Hematopoietic multipotent progenitor cell treated with erythropoietin and hydrocortisone succinate and interleukin-3 and kit ligand, for 17 days (in vitro differentiated cells): Measurements from ENCODE around the gene TSPAN2.

Experiments
- DNase-seq: peaks from one replicate; pipeline ENCODE4 v3.0.0-alpha.2; 2015; ENCODE audit warnings: low spot score

TSPAN2 gene

DNA sequence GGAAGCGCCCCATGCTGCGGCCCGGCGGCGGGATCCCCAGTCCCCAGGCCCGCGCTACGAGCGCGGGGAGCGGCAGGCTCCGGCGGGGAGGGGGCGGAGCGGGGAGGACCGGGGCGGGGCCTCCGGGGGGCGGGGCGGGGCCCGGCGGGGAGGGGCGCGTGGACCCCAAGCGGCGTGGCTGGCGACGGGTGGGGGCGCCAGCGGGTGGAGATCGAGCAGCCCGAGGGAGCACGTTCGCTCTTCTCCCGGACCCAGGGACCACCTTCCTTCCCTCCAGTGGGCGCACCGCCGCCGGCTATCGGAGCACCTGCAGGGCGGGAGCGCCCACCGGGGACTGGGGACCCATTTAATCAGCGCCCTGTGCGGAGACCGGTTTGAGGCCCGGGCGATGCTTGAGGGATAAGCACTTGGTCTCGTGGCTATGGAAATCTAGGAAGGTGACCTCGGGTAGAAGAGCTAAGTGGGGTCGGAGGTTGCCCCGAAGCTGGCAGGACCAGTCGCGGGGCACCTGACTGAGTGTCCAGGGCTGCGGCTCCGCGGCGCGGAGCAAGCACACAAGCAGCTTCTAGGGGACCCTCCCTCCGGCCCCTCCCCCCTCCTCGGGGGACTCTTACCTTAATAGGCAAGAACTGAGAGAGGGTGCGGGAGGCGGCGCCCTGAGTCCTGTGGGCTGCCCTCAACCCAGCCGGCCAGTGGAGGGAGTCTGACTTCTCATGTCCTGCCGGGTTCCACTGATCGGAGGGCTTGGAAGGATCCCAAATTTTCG lies at the start of gene TSPAN2:
Gene TSPAN2, minus strand, starts transcription at position 84 of the 766 bp plus-strand sequence. Its CDS starts 71 bp downstream, at position 13.
- no peak for DNase-seq

DNA sequence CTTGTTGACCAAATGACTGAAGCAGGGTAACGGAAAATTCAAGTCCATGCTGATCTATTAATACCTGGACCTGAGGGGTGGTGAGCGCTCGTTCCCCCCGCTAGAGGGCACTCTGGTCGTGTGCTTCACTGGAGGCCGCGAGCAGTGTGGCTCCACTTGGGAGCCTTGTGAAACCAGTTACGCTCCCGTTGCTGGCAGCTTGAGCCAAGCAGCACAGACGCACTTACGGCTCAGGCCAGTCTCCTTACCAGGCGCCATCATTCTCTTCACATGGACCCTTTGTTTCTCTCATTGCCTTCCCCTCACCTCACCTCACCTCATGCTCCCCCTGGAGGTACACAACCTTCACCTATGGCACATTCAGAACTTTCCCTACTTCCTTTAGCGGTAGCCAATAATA lies 49.7 kb upstream of the TSPAN2 start:
- peak; percentile 73 for DNase-seq

DNA sequence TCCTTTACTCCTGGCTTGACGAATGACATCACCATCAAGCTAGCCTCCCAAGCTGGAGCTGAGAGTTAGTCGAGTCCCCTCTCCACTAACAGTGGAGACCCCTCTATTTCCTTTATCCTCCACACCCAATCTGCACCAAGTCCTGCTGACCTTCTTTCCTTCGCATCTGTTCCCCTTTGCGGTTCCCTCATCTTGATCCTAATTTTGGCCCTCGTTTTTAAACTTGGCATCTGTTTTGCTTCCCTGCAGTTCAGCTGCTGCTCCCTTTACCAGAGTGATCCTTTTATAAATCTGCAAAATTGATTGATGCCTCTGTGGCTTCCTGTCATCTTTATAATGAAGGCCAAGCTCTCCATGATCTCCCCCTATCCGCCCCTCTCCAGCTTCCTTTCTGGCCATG lies 49.0 kb upstream of the TSPAN2 start:
- DNase-seq, result no peak

DNA sequence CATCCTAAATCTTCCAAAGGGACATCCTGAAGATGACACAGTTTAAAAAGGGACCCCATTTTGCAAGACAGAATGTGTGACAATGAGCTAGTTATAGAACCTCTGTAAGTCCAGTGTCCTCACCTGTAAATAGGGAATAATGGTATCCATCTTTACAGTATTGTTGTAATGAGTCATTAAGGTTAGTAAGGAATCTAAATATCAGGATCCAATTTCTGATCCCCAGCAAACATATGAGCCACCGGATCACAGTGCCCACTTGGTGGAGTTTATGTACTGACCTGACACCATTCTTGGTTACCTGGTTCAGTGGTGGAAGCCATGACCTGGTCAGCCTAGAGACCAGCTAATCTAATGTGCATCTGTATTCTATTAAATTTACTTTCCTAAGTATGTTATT lies 47.9 kb upstream of the TSPAN2 start:
- no peak for DNase-seq

DNA sequence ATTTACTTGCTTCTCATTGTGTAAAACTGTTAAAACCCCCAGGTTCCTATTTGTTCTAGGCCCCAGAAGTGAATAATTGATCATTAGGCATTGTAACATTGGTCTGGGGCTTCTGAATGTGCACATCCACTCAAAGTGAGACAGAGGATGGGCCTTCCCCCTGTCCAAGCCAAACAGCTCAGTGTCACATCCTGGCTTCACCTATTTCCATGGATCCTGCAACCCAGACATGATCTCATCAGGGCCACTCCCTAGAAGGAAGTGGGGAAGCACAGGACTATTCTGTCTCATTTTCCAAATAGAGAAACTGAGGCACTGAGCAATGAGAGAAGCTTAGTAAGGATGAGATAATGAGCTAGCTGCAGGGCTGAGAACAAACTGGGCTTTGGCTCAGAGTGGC lies 47.4 kb upstream of the TSPAN2 start:
- DNase-seq, result no peak

DNA sequence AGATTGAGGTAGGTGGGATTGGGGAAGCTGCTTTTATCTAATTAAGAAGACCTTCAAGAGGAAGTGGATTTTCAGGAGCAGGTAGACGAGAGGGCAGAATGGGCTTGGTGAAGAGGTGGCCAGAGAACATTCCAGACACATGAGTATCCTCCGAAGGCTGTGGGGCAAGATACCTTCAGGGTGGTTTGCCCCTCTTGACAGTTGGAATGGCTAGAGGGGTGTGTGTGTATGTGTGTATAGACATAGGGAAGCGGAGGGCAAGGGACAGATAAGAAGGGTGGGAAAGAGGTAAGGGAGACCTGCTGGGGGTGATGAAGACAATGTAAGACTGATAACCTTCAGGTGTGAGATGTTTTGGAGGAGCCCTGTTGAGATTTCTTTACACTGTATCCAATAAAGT lies 46.8 kb upstream of the TSPAN2 start:
- no peak for DNase-seq

DNA sequence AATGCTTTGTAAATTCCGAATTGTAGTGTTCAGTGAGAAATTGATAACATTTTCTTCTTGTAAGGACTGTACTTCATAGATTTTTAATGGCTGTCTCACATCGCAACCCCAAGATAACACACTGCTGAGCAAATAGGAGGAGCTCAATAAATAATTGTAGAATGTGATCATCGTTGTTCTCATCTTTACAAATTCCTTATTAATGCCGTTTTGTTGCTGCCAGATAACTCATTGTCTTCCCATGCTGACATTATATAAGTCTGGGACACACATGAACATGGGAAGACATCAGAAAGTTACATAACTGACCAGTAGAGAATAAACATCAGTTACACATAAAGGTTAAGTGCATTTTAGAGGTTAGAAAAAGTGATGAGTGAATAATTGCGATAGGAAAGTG lies 46.4 kb upstream of the TSPAN2 start:
- no peak for DNase-seq

DNA sequence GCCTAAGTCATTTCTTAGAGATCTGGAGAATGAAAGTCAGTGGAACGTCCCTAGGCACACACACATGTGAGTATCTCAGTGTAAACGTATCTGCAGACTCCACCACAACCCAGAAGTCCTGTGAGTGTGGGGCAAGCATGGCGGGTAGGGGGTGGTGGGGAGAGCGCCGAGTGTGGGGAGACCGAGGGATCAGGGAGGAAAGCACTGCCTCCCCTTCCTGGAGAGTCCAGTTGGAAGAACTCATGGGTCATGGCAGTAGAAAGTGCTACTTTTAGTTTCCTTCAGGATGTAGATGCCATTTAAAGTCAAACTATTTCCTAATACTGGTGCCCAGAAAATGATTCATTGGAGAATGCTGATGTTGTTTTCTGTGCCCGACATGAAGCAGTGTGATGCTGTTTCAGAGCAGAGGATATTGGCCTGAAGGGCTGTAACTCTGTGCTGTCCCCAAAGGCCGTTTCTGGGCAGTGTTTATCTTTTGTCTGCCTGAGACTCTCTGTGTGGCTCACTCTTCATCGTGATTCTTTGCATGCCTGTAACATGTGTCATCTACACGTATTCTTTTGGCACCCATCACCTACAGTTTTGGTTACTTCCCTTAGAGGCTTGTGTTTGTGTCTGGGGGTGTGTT lies 45.7 kb upstream of the TSPAN2 start:
- no peak for DNase-seq

DNA sequence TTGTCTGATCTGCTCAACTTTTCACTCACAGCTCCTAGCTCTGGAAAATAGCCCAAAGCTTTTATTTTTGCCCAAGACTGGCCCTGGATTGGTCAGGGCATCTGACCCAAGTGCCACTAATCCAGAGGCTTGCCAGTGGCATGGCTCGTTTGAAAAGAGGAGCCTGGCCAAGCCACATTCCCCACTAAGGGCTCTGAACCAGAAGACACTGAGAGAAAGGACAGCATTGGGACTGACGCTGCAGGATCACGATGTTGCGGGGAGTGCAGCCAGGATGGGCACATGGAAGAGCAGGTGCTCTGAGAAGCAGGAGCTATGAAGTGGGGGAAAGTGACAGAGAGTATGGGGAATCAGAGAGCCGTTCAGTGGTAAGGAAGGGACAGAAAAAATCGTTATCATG lies 44.9 kb upstream of the TSPAN2 start:
- no peak for DNase-seq

DNA sequence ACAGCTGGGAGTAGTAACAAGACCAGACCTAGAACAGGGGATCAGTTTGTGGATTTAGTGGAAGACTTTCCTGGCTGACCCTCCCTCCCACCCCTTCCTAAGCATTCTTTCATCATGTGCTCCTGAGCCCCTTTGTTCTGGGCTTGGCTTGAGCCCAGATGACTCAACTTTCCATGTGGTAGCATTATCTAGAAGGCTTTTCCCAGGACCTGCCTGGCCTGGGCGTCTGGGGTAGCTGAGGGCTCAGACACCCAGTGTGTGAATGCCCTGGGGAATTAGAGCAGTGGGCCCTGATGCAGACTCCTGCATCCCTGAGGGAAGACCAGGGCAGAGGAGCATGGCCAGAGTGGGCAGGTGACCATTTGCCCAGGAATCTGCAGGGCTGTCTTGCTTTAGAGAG lies 44.1 kb upstream of the TSPAN2 start:
- DNase-seq, result no peak

DNA sequence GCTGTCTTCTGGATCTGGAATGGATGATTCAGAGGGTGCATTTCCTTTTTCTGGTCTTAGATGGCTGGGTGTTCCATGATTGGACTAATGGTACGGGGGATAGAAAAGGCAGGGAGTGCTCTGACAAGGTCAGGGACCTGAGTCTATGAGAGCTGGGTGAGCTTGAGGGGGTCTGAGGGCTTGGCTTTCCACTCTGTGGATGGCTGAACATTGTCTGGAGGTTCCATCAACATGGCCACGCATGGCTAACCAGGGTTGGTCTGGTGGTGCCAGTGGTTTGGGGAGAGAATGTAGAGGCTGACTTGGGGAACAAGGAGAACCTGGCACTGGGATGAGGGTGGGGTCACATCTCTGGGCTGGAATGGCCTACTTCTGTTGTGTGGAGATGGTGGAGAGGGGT lies 41.5 kb upstream of the TSPAN2 start:
- no peak for DNase-seq

DNA sequence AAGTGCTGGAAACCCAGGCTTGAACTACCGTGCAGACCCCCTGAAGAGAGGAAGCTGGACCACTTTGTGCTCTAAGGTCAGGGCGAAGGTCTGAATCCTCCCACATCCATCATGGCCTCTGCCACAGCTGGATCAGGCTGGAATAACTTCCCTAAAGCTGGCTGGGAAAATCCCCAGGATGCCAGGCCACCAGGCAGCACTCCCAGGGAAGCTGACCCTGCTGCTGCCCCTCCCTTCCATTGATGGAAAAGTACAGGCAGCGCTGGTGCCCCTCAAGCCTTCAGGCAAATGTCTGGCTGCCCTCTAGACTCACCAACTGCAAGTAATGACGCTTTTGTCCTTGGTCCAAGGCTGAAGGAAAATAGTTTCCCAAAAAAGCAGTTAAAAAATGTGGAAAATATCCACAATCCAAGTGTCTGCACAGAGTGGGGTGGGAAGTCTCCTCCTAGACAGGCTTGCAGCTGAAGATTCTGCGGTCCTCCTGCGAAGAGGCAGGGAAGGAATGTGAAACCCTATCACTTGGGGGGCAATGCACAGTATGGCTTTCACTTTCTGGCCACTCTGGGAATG lies 39.9 kb upstream of the TSPAN2 start:
- no peak for DNase-seq

DNA sequence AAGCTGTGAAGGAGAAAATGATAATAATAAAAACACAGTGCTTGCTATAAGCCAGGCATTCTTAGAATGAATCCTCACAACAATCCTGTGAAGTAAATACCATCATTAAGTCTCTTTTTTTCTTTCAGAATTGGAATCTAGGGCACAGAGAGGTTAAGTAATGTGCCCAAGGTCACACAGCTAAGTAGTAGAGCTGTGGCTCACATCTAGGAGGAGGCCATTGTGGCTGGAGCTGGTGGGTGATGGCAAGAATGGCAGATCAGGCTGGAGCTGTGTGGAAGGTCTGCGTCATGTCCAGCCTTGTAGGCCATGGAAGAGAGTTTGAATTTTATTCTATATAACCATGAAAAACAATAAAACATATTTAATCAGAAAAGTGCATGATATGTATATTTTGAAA lies 38.2 kb upstream of the TSPAN2 start:
- no peak for DNase-seq

DNA sequence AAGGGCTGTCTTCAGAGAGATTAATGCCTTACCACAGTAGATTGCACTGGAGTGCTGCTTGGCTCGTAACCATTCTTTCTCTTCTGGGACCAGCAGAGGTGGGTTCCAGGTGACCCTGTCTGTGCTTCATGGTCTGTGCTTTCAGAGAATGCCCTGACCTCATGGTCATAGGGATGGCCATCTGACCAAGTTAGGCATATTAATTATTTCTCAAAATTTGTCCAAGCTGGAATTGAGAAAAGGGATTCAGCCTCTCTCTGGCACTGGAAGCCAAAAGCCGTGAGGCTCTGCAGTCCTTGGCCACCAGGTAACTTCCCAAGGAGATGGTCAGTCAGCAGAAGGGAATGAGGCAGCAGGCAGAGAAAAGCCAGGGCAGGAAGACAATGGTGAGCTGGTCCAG lies 37.2 kb upstream of the TSPAN2 start:
- no peak for DNase-seq

DNA sequence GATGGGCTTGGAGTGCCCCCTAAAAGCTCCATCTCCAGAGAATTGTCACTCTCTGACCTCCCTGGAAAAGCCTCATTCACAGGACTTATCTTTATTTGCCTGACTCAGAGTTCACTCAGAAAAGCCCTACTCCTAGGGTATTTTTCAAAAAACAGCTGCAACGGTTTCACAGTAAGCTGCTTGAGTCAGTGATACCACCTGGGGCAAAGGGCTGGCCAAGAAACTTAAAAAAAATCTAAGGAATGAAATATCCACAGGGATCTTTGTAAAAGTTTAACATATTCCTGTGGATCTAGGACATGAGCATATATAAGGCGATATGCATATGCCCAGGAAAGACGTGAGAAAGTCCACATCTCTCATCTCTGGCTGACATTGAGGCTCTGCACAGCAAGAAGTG lies 33.8 kb upstream of the TSPAN2 start:
- no peak for DNase-seq

DNA sequence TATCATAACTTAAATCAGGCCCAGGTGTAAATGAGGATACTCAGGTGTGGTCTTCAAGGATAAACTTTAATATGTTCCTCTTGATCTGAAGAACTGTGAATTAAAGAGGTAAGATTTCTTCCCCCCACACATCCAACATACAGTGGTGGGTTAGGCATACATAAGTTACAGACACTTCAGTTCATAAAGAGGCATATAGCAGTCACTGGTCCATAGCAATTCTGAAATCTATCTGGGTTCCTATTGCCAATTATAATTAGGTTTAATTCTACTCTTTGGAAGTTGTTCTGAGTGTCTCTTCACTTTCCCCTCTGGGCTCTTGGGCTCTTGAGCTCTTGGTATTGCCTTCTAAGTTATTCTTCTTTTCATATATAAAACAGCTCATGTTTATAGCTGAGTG lies 32.5 kb upstream of the TSPAN2 start:
- DNase-seq, result no peak

DNA sequence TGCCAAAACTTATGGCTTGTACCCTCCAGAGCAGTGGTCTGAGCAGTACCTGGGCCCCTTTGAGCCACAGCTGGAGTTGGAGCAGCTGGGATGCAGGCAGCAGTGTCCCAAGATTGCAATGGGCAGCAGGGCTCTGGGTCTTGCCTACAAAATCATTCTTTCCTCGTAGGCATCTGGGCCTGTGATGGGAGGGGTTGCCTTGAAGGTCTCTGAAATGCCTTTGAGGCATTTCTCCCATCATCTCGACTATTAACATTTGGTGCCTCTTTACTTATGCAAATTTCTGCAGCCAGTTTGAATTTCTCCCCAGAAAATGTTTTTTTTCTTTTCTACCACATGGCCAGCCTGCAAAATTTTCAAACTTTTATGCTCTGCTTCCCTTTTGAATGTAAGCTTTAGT lies 31.0 kb upstream of the TSPAN2 start:
- no peak for DNase-seq

DNA sequence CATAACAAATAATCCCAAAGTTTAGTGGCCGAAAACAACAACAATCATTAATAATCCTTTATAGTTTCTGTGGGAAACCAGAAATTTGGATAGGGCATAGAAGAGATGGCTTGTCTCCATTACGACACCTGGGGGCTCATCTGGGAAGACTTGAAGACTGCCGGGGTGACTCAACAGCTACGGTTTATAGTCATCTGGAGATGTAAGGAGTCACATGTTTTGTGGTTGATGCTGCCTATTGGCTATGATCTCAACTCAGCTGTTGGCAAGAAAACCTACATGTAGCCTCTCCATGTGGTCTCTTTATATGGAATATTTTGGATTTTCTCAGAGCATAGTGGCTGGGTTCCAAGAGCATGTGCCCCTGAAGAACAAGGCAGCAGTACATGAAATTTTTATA lies 29.3 kb upstream of the TSPAN2 start:
- no peak for DNase-seq

DNA sequence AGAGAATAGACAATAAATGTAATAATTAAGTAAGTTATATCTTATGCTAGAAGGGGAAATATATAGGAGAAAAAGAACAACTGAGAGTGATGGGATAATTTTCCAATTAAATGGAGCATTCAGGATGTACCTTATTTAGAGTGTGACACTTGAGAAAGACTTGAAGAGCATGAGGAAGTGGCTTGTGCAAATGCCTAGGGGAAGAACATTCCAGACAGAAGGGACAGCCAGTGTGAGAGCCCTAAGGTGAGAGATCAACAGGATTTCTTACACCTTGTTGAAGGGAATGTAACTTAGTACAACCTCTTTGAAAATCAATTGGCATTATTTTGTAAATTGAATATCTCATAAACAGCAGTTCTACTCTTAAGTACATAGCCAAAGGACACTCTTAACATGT lies 28.8 kb upstream of the TSPAN2 start:
- DNase-seq, result no peak

DNA sequence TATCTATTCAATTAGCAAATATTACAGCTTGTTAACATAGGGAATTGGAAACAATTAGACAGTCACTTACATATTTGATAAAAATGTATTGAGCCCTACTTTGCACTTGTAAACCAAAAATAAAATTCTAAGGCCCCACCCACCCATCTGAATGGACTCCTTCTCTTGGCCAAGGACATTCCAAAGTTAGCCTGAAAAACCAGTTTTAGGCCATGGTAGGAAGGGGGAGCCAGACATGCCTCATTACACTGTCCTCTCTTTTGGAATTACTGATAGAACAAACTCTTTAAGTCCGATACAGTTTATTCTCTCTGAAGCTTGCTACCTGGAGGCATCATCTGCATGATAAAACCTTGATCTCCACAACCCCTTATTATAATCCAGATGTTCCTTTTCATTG lies 28.0 kb upstream of the TSPAN2 start:
- DNase-seq, result no peak

DNA sequence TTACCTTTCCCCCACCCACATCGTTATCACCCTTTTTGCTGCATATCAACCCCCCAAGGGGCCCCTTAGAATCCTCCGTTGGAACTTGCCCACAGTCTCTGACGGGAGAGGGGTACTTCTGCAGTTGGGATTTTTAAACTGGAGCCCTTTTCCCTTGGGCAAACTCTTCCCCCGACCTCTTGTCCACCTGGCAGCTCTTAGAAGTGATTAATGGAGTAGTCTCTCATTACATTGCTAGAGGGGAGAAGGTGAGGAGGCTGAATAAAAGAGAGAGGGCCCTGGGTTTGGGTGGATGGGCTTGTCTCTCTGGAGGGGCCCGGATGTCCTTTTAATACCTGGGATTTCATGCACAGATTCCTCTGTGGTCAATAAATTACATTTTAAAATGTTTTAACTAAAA lies 27.2 kb upstream of the TSPAN2 start:
- DNase-seq, result no peak

DNA sequence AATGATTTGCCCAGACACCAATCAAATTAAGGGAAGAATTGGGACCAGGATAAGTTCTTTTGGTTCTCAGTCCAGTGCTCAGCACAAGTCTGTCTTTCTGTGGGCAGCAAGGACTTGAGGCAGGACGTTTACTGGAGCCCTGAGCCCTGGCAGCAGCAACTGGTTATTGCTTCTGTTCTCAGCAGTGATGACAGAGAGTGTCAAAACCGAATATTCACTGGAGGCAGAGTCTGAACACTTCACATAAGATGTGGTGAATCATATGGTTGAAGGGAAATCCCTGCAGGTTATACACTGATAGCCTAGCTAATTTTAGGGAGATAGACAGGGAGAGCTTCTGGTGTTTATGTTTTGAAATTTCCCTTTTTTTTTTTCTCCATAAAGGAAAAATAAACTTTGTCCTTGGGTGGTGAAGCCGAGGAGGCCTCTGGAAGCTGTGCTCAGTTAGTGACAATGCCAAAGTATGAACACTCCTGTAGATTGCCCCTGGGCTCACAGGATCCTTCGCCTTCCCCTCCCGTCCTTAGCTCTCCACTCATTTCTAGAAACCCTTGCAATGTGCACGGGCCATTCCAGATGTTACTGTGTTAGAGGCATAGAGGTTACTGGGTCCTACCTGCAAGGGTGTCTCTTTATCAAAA lies 26.3 kb upstream of the TSPAN2 start:
- no peak for DNase-seq

DNA sequence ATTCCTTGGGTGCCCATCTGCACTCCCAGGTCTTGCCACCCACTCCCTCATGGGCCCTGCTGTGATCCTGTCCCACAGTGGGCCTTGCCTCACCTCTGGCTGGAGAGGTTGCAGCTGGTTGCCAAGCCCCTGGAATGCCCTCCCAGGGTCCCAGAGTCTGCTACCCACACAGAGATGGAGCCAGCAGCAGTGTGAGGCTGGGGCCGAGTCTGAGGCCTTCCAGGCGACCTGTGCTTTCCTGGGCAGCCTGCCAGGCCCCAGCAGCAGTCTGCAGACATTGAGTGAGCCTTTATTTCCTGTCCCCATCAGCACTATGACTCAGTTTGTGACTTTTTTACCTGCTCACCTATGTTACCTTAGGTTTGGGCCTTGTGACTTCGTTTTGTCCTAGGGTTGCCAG lies 25.0 kb upstream of the TSPAN2 start:
- no peak for DNase-seq
